Stimulated activated CD8-positive, alpha-beta memory T cell treated with anti-CD3 and anti-CD28 coated beads, Interleukin-7, amount 100 ng/mL, for 4 hours (primary cell): ENCODE measurements around the gene FLT3LG.

Experiments
- DNase-seq, 2 donors: peaks; one replicate each; pipeline ENCODE4 v3.0.0-alpha.2; 2020; ENCODE audit warnings: low read depth in 2 of 2

FLT3LG gene, protein sequence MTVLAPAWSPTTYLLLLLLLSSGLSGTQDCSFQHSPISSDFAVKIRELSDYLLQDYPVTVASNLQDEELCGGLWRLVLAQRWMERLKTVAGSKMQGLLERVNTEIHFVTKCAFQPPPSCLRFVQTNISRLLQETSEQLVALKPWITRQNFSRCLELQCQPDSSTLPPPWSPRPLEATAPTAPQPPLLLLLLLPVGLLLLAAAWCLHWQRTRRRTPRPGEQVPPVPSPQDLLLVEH

DNA sequence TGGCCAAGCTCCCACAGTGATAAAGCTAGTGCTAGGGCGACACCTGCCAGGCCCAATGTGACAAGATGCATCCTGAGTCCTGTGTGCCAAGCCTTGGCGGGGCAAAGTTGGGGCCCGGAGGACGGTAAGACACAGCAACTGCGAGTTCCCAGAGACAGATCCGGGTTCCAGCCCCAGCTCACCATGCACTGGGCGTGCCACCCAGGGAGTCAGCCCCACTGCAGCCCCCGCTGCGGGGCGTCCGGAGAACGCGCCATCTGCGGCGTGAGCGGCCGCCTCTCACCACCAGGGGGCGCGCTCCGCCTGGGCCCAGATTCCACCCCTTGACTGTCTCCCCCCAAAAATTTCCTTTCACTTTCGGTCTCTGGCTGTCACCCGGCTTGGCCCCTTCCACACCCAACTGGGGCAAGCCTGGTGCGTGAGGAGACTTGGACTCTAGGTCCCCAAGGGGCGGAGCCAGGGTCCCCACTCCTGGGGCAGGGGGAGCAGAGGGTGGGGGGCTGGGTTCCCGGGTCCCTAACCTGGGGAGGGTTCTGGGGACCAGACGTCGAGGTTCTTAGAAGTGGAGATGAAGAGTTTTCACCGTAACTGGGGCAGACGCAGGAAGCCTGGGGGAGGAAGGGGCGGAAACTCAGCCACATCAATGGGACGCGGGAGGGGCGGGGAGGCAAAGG lies at the start of gene FLT3LG:
Gene FLT3LG, plus strand, starts transcription at position 348 of the 674 bp plus-strand sequence. CDS start 425 bp downstream, outside the sequence.
- DNase-seq: peak; percentile 87 to 90

DNA sequence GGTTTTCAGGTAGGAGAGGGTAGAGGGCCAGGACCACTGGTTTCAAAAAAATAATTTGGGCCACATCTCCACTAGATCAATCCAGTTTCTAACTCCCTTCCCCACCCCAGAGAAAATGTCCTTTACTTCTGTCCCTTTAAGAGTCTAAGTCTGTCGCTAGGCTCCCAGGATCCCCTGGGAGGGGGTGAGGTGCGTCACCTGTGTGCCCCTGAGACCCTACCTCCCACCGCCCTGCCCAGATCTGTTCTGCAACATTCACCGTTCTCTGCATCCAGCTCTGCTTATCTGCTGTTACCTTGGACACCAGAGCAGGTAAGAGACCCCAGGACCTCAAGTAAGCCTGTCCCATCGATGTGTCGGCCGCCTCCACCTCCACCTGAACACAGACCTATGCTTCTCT lies 48.8 kb upstream of the FLT3LG start, which contains the start of gene GFY:
Gene GFY, plus strand, starts transcription at position 211 of the 400 bp plus-strand sequence. CDS start 1,043 bp downstream, outside the sequence.
- no peak for DNase-seq

DNA sequence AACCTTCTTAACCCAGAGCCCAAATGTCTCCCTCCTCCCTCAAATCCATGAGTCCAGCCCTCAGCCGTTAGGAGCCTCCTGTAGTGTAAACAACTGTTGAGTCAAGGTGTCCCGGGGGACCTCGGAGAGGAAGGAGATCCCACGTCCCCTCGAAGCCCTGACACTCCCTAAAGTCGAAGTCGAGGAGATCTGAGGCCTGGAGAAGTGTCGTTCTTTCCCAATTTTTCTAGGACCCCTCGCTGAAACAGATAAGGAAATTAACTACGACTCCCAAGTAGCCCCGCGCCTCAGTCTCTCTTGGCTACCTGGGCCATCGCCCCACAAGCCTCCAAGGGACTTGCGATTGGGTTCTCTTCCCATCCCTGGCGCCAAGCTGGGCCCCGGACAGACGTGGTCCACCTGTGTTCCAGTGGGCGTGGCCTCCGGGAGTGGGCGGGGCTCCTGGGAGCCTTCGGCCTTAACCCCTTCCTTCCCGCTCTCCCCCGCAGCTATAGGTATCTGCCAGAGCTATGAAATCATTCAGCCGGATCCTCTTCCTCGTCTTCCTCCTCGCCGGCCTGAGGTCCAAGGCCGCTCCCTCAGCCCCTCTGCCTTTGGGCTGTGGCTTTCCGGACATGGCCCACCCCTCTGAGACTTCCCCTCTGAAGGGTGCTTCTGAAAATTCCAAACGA lies 48.0 kb upstream of the FLT3LG start:
- no peak for DNase-seq

DNA sequence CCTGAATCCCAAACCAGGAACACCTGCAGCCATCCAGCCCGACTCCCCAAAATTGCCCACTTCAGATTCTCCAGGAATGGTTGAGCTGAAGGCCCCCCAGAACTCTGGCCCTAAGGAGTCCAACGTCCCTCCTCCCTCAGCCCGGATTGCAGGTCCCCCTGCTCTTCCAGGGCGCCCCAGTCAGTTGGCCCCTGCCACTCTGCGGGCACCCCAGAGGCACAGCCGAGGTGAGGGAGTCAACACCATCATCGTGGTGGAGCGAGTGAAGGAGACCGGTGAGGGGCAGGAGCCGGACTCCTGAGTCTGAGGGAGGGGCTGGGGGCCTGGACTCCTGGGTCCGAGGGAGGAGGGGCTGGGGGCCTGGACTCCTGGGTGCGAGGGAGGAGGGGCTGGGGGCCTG lies 46.7 kb upstream of the FLT3LG start:
- no peak for DNase-seq

DNA sequence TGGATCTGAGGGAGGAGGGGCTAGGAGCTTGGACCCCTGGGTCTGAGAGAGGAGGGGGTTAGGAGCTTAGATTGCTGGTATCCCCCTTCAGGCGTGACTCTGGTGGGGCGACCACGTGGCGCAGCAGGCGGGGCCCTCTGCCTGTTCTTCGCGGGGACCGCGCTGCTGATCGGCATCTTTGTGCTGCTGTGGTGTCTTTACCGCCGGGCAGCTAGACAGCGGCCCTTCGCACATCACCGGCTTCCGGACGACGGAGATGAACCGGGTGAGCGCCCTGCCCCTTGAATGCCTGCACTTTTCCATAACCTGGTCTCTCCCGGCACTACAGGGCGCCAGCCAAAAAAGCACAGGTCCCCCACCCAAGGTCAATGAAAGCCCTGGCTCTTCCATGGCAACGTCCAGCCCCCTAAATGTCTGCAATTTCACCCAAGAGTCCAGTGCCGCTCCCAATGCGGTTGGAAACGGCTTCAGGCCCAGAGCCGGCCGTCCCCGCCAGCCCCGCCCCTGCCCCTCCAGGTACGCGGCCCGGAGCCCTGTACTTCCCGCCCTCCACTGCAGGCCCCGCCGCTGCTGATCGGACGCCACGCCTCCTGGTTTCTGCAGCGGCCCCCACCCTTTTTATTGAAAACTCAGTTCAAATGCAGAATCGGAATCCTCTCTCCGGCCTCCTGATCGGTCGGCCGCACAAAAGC lies 46.0 kb upstream of the FLT3LG start:
- no peak for DNase-seq

DNA sequence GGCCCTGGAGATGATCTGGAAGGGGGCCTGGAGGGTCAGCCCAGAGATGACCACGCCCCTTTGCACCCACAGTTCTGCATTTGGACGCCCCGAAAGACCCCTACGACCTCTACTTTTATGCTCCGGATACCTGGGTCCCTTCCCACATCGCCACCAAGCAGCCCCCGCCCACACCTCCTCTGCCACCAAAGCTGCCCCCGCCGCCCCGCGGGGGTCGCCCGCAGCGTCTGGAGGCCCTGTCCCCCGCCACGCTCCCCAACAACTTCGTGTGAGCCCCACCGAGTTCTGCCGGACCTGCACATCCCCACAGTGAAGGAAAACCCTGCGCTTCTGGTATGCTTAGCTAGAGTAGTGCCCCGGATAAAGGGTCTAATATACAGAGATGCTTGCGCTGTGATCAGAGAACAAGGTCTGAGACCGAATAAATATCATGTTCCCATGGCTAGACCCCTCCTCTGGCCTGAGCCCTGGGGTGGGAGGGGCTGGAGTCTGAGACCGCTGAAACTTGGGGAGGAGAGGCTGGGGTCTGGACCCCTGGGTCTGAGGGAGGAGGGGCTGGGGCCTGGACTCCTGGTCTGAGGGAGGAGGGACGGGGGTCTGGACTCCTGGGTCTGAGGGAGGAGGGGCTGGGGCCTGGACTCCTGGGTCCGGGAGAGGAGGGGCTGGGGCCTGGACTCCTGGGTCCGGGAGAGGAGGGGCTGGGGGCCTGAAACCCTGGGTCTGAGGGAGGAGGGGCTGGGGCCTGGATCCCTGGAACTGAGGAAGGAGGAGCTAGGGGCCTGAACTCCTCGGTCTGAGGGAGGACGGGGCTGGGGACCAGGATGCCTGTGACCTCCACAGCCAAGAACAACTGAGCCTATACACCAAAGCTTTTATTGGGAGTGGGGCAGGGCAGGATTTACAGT lies 45.2 kb upstream of the FLT3LG start:
- DNase-seq: no peak

DNA sequence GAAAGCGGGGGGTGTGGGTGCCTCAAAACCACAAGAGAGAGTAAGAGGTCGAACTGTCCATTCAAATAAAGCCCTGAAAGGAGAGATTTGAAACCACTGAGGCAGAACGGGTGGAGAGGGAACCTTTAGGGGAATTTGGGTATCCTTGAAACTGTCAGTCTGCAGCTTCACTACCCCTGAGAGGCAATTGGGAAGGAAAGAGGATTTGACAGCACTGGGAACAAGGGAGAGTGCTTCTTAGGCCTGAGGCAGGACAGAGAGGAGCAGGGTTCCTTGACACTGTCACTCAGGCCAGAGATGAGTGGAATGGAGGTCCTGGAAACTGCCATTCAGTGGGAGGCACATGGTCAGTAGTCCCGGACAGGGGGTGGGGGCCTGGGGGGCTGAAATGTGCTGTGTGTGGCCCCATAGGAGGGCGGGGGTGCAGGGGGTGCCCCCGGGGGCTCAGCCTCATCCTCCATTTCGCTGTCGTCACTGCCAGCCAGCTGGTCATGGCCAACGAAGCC lies 43.8 kb upstream of the FLT3LG start:
- DNase-seq: no peak

DNA sequence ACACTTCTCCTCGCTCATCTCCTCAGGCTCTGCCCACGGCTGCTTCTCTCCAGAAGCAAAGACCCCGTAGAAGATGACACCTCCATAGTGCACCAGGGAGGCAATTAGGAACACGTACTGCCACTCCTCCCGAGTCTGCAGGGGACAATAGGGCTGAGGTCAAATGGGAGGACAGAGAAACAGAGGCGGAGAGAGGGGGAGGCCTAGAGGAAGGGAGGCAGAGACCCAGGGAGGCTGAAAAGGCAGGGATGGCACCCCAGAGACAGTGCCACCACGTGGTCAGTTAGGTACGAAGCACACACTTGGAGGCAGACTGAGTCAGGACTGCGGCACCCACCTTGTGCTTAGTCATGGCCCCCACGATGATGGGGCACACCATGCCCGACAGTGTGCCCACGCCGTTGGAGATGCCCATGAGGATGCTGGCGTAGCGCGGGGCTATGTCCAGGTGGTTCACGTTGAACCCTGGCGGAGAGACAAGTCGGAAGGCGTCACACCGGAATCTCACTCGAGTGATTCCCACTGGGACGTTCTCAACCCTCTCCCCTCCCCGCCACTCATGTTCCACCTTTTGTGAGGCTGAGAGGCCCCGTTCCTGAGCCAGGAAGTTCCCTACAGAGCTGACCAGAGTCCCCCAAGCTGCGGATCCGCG lies 43.2 kb upstream of the FLT3LG start:
- DNase-seq: no peak

DNA sequence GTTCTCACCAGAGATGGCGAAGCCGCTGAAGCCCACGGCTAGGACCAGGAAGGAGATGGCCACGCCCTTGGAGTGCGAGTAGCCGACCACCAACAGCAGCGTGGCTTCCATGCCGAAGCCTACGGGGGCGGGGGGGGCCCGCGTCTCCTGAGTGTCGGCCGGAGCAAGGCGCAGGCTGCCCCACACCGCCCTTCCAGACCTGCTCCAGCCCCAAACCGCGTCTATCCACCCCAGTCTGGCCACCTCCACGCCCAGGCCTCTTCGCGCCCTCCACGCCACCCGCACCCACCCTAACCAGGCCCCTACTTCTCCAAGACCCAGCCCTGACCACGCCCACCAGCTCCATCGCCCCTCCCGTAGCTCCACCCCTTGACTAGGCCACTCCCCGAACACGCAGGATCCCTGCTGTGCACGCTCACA lies 42.7 kb upstream of the FLT3LG start:
- no peak for DNase-seq

DNA sequence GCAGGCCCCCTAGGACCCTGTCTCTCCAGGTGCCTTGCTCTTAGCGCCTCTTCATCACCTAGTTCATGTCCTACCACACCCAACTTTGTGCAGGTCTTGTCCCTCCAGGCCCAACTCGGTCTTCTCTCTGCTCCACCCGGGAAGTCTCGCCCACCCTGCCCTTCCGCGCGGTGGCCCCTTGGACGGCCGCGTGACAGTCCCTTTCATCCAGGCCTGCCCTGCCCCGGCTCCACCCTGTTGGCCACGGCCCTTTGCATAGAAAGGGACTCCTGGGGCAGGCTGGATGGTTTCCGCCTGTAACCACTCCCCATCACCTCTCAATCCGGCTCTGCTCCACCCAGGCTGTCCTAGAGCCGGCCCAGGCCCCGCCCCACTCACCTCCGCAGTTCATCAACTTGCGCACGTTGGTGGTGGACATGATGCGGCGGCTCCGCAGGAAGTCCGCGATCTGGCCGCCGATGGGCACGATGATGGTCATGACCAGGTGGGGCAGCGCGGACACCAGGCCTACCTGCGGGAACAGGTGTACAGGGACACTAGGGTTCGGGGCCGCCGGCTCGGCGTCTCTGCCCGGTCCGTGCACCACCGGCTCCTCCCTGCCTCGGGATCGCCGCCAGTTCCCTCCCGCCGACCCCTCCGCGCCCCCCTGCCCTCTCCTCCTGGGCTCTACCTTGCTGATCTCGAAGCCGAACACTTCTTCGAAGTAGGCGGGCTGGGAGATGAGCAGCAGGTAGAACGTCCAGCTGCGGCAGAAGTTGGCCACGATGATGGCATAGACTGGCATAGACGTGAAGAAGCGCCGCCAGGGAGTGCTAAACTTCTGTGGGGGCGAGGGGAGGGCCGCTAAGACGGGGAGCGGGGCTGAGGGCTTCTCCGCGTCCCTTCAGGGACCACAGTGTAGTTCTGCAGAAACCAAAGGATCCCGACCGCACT lies 41.6 kb upstream of the FLT3LG start:
- DNase-seq: no peak

DNA sequence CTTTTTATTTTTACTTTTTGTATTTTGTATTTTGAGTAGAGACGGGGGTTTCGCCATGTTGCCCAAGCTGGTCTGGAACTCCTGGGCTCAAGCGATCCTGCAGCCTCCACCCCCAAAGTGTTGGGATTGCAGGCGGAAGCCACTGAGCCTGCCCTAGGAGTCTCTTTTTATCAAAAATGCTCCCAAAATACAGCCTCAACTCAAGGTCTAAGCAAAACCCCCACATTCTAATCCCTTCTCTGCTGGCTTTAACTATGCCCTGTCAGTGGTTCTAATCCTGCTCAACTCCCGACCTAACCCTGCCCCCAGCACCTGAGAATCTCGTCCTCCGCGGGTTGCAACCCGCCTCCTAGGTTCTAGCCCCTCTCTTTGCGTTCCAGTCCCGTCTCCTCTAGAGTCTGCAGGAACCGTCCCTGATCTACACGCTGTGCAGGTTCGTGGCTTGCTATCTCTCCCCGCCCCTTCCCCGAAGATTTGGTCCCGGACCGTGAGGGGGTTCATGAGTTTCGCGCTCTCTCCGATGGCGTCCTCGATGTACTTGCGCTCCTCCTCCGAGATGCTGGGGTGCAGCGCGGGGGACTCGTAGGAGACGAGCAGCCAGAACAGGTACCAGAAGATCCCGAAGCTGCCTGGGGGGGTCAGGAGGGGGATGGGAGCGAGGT lies 40.6 kb upstream of the FLT3LG start:
- no peak for DNase-seq

DNA sequence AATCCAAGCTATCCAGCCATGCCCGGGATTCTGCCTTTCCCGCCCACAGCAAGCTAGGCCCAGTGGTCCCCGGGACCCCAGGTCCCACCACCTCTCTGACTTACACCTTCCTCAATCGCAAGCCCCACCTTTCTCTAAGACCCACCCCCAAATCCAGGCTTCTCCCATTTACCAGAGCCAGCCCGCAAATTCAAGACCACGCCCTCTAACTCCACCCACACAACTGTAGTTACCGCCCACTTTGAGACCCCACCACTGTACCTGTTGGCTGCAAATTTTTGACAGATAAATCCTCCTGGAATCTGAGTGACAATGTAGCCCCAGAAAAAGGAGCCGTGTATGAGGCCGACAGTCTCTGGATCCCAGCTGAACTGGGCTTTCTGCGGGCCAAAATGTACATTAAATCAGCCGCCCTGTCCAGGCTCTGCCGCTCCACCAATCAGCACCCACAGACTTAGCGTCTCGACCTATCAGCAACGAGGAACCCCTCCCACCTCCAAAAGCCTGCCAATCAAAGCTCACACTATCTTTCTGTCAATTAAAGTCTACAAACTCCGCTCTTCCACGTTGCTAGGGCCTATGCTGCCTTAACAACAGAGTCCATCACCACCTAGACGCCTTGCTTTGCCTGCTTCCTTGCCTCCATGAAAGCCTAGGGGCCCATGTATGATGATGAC lies 39.0 kb upstream of the FLT3LG start:
- no peak for DNase-seq

DNA sequence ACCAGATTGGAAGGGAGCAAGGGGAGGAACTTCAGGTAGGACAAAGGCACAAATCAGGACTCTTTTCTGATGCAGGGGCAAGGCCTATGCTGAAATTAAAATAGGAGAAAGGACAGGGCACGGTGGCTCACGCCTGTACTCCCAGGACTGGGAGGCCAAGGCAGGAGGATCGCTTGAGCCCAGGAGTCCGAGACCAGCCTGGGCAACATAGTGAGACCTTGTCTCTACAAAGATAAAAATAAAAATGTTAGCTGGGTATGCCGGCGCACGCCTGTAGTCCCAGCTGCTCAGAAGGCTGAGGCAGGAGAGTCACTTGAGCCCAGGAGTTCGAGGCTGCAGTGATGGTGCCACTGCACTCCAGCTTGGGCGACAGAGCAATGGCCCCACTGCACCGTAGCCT lies 38.3 kb upstream of the FLT3LG start:
- DNase-seq: no peak

DNA sequence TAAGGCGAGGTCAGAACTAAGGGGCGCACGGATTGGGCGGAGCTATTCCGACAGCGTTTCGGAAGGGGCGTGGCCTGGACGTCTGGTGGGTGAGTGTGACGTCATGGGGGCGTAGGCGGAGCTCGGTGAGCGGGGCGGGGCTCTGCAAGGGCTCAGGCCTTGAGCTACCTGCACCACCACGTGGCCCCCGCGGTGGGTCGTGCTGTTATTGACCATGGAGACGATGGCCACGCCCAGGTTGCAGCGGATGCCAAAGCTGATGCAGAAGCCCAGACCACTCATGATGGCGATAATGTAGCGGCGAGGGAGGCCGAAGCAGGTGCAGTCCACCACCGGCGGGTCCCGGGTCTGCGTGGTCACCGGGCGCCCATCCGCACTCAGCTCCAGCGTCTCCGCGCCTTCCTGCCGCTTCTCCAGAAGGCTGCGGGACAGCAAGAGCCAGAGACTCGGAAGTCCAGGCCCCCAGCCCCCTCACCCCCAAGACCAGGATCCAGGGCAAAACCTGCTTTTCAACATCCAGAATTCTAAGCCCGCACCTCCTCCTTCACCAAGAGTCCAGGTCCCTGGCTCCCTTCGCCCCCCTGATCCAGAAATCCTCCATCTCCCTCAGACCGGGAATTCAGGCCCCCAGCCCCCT lies 37.5 kb upstream of the FLT3LG start:
- DNase-seq: peak in 1 of 2 donors; percentile 41

DNA sequence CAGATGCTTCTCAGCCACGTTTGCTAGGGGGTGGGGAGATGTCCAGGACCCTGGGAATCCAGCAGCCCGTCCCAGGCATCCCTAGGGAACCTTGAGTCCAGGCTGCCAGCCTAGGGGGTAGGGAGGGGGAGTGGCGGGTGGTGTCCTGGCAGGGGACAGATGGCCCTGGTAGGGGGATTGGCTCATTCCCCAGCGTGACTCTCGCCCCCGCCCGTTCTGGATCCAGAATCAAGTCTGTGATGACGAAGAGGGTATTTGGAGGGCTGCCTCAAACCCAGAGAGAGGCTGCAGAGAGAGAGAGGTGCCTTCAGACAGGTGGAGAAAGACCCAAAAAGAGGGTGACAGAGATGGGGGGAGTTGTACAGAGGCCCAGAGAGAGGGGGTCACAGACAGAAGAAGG lies 36.8 kb upstream of the FLT3LG start:
- DNase-seq: no peak

DNA sequence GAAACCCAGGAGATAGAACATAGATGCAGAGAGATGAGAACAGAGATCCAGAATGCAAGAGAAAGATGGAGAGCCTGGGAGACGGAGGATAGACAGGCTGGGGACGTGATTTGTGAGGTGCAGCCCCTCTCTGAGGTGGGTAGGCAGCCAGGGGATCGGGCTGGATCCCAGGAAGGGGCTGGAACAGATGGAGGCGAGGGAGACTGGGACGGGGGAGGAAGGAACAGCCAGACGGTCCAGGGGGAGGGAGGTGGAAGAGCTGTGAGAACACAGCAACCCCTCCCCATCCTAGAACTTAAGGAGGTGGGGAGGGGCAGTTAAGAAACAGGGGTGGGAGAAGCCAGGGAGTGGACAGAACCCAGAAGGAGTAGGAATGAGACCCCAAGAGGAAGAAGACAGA lies 35.8 kb upstream of the FLT3LG start:
- DNase-seq: no peak

DNA sequence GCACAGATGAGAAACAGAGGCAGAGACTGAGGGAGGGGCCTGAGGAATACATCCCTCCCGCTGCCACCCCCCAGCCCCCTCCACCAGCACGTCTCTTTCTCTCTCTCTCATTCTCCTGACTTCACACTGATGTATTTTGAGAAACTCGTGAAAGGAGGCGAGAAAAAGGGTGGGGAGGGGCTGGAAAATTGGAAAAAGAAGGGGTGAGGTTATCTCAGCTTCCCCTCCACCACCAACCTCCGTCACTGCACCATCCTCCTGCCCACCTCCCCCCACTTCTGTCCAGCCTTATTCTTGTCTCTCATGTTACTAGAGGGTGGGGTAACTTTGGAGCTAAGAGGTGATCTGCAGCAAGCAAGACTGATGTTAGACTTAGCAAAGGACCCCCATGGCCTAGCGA lies 34.2 kb upstream of the FLT3LG start:
- DNase-seq: no peak
